Trophoblast cell (in vitro differentiated cells and primary cell): Measurements from ENCODE around the gene CEP68.

ENCODE experiments used
- DNase-seq, 2 donors: peaks; one replicate each; pipeline ENCODE4 v3.0.0-alpha.2; 2016
- H2AFZ ChIP-seq: 2 replicates; pipeline ENCODE4 v1.6.1; 2013; ENCODE audit warnings: low read length, moderate library complexity, mild to moderate bottlenecking; ENCODE audit not compliant: insufficient read depth, poor library complexity
- H2AK5ac ChIP-seq: 2 replicates; pipeline ENCODE4 v1.6.1; 2013; ENCODE audit warnings: mild to moderate bottlenecking, low read length
- H2BK120ac ChIP-seq: 2 replicates; pipeline ENCODE4 v1.6.1; 2013; ENCODE audit warnings: low read length, mild to moderate bottlenecking, moderate library complexity; ENCODE audit not compliant: insufficient read depth, poor library complexity
- H2BK12ac ChIP-seq: 2 replicates; pipeline ENCODE4 v1.6.1; 2013; ENCODE audit warnings: mild to moderate bottlenecking, low read length, moderate library complexity
- H2BK5ac ChIP-seq: 2 replicates; pipeline ENCODE4 v1.6.1; 2013; ENCODE audit warnings: low read length, low read depth, moderate library complexity, mild to moderate bottlenecking; ENCODE audit not compliant: poor library complexity
- H3K14ac ChIP-seq: 2 replicates; pipeline ENCODE4 v1.6.1; 2013; ENCODE audit warnings: mild to moderate bottlenecking, low read length
- H3K18ac ChIP-seq: 2 replicates; pipeline ENCODE4 v1.6.1; 2013; ENCODE audit warnings: mild to moderate bottlenecking, low read length
- H3K23ac ChIP-seq: 2 replicates; pipeline ENCODE4 v1.6.1; 2013; ENCODE audit warnings: low read length
- H3K27ac ChIP-seq: 2 replicates; pipeline ENCODE4 v1.5.1; 2013; ENCODE audit warnings: low read depth, mild to moderate bottlenecking, inconsistent platforms, low read length, moderate library complexity
- H3K27me3 ChIP-seq: 2 replicates; pipeline ENCODE4 v1.6.1; 2013; ENCODE audit warnings: inconsistent platforms, mild to moderate bottlenecking, low read length, moderate library complexity; ENCODE audit not compliant: insufficient read depth
- H3K36me3 ChIP-seq, 2 experiments: 1 replicate in 1 of 2; 2 replicates in 1 of 2; pipeline ENCODE4 v1.6.1; 2013; ENCODE audit warnings: low read length in 2 of 2, mild to moderate bottlenecking in 2 of 2, moderate library complexity in 1 of 2; ENCODE audit not compliant: insufficient read depth in 2 of 2, control insufficient read depth in 1 of 2
- H3K4ac ChIP-seq: 2 replicates; pipeline ENCODE4 v1.6.1; 2013; ENCODE audit warnings: low read depth, mild to moderate bottlenecking, low read length, moderate library complexity
- H3K4me1 ChIP-seq, 2 experiments: 1 replicate in 1 of 2; 2 replicates in 1 of 2; pipeline ENCODE4 v1.6.1; 2013; ENCODE audit warnings: low read length in 2 of 2, mild to moderate bottlenecking in 2 of 2, moderate library complexity in 1 of 2; ENCODE audit not compliant: insufficient read depth in 2 of 2, control insufficient read depth in 1 of 2
- H3K4me2 ChIP-seq: 2 replicates; pipeline ENCODE4 v1.6.1; 2013; ENCODE audit warnings: inconsistent platforms, mild to moderate bottlenecking, low read length, moderate library complexity
- H3K4me3 ChIP-seq: 2 replicates; pipeline ENCODE4 v1.5.1; 2013; ENCODE audit warnings: mild to moderate bottlenecking, low read depth, low read length, inconsistent platforms
- H3K79me1 ChIP-seq: one replicate; pipeline ENCODE4 v1.6.1; 2013; ENCODE audit warnings: low read length
- H3K79me2 ChIP-seq: 2 replicates; pipeline ENCODE4 v1.6.1; 2013; ENCODE audit warnings: low read length, mild to moderate bottlenecking; ENCODE audit not compliant: control insufficient read depth, insufficient read depth, poor library complexity
- H3K9ac ChIP-seq: 2 replicates; pipeline ENCODE4 v1.6.1; 2013; ENCODE audit warnings: mild to moderate bottlenecking, low read length
- H3K9me3 ChIP-seq: 2 replicates; pipeline ENCODE4 v1.6.1; 2013; ENCODE audit warnings: low read depth, mild to moderate bottlenecking, control low read depth, inconsistent platforms, low read length; ENCODE audit not compliant: insufficient read depth
- H4K12ac ChIP-seq: 2 replicates; pipeline ENCODE4 v1.6.1; 2013; ENCODE audit warnings: low read depth, mild to moderate bottlenecking, low read length, moderate library complexity
- H4K8ac ChIP-seq: 2 replicates; pipeline ENCODE4 v1.6.1; 2013; ENCODE audit warnings: low read depth, mild to moderate bottlenecking, low read length, moderate library complexity
- H4K91ac ChIP-seq: one replicate; pipeline ENCODE4 v1.6.1; 2013; ENCODE audit warnings: low read depth, mild to moderate bottlenecking, low read length, moderate library complexity
- WGBS: extraction: QIAGEN DNeasy Blood & Tissue Kit; methylation state at CpG from one replicate; pipeline ENCODE4 v1.1.7; 2013; ENCODE audit warnings: missing lambda C conversion rate; ENCODE audit not compliant: insufficient read length, insufficient coverage; ENCODE audit errors: extremely low coverage; 5-methylcytosine and 5-hydroxymethylcytosine counted together

CEP68 gene

GRCh38 chr2:65134158-65134557, 77.9 kb downstream of the CEP68 start:
- Histone ChIP-seq H3K23ac (no peak overlapping the region), H3K4me1 (peaks cover 0 to 2% of the 10 kb centered on the region in 2 experiments), H3K79me2 (peaks cover 11% of the 10 kb centered on the region), H2AK5ac (no peak overlapping the region), H2AFZ (no peak overlapping the region), H2BK5ac (no peak overlapping the region), H3K4ac (no peak overlapping the region), H3K79me1 (peaks cover 12% of the 10 kb centered on the region), H3K27me3 (no peaks in the 10 kb centered on the region), H3K14ac (no peak overlapping the region), H3K9ac (no peak overlapping the region), H3K36me3 (no peaks in the 10 kb centered on the region), H2BK120ac (no peak overlapping the region), H4K8ac (no peak overlapping the region), H4K12ac (no peak overlapping the region), H3K4me2 (no peak overlapping the region), H3K4me3 (no peak overlapping the region), H2BK12ac (no peak overlapping the region), H3K18ac (no peak overlapping the region), H4K91ac (no peak overlapping the region), H3K9me3 (no peaks in the 10 kb centered on the region), H3K27ac (no peak overlapping the region)
- DNase-seq, result no peak
- no CpG with 5 or more reads among the region's 7 CpGs for WGBS

GRCh38 chr2:65136253-65136652, 80.0 kb downstream of the CEP68 start:
- Histone ChIP-seq H2BK12ac (no peak overlapping the region), H2BK5ac (no peak overlapping the region), H2BK120ac (no peak overlapping the region), H2AFZ (no peak overlapping the region), H3K23ac (no peak overlapping the region), H3K4me3 (no peak overlapping the region), H3K18ac (no peak overlapping the region), H3K36me3 (peaks cover 0 to 2% of the 10 kb centered on the region in 2 experiments), H3K79me2 (no peaks in the 10 kb centered on the region), H4K91ac (no peak overlapping the region), H3K9ac (no peak overlapping the region), H3K4ac (no peak overlapping the region), H3K27ac (no peak overlapping the region), H4K12ac (no peak overlapping the region), H3K14ac (no peak overlapping the region), H3K9me3 (no peaks in the 10 kb centered on the region), H3K27me3 (no peaks in the 10 kb centered on the region), H2AK5ac (no peak overlapping the region), H3K4me1 (no peaks in the 10 kb centered on the region), H3K79me1 (no peaks in the 10 kb centered on the region), H4K8ac (no peak overlapping the region), H3K4me2 (no peak overlapping the region)
- WGBS, result no CpG with 5 or more reads among the region's 1 CpG
- no peak for DNase-seq
